H54 (cell line): ENCODE measurements around the gene PCLO.

Source experiments
- DNase-seq: peaks from one replicate; pipeline ENCODE4 v3.0.0; 2011; ENCODE audit warnings: low spot score, mixed read lengths; ENCODE audit not compliant: insufficient read length
- FAIRE-seq: peaks from 3 replicates; lab custom pipeline; 2011; peaks lifted over from hg19 to GRCh38; lab: Jason Lieb, UNC
- POLR2A ChIP-seq: IDR thresholded peaks from 2 replicates; pipeline ENCODE4 v1.6.1; 2011; ENCODE audit warnings: low read depth, mild to moderate bottlenecking, low read length

PCLO gene

GRCh38 chr7:83054472-83054871, 108.2 kb downstream of the PCLO start:
- FAIRE-seq (no peak), DNase-seq (no peak)
- no peak for TF ChIP-seq POLR2A

- TF ChIP-seq POLR2A: no peak
- DNase-seq: no peak
- no peak for FAIRE-seq
Measured at GRCh38 chr7:83053965-83054364, 108.7 kb downstream of the PCLO start.

DNA sequence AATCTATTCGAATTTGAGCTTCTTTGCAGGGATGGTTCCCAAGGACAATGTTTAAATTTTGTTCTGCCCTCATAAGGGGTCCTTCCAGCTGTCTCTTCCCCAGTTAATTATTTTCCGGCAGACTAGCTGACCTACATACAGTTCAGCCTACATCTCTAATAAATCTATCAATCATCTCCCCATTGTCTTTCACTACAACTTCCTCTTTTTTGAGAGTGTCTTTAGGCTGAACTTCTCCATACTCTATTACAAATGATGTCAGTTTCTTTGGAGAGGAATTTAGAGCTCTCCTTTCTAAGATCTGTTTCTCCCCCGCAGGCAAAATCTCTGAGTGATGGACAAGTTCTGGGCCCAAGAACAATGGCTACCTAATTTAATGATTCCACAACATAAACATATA, 122.2 kb downstream of the PCLO start:
- no peak for TF ChIP-seq POLR2A
- no peak for FAIRE-seq

GRCh38 chr7:83038787-83039186, 123.9 kb downstream of the PCLO start:
- TF ChIP-seq POLR2A: no peak
- DNase-seq (no peak), FAIRE-seq (no peak)

More for the DNA sequence above, 122.2 kb downstream of the PCLO start:
- DNase-seq: no peak

DNA sequence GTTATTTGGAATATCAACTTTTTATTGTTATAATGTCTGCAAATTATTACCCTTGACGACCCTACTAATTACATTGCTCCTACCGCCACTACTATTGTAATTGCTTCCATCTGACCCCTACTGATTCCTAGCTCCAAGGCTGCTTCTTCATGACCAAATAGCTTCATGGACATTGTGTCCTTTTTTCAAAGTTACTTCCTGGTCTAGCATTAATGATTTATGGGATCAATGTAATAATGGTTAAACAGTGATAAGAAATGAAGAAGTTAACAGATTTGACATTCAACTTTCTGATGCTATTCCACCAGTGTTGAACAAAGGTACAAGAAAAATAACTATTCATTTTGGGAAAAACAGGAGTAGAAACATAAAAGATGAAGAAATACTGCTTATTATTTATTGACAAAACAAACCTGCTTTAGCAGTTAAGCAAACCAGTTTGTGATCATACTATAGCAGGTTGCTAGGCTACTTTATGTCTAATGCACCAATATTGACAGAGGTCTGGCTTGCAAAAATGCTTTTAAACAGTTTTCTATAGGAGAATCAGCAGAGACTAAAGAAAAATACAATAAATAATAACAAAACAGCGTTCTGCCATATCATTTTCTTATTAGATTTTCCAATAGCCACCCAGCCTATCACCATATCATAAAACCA, 125.8 kb downstream of the PCLO start:
- FAIRE-seq (no peak), DNase-seq (no peak)
- TF ChIP-seq POLR2A: no peak

DNA sequence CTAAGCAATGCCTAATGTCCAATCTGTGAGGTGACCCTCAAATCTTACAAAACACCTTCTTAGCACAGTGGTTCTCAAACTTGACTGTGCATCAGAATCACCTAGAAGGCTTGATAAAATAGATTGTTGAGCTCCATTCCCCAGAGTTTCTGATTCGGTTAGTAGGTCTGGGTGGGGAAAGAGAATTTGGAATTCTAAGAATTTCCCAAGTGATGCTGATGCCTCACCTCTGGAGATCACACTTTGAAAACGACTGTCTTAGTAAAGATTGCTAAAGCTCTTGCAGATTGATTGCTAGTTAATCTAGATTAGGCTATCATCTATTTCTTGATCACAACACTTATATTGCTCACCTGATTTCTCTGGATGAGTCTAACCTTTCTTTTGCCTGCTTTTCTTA, 126.6 kb downstream of the PCLO start:
- DNase-seq (no peak), FAIRE-seq (no peak)
- TF ChIP-seq POLR2A: no peak

- FAIRE-seq (no peak), DNase-seq (no peak)
- no peak for TF ChIP-seq POLR2A
Measured at GRCh38 chr7:83032195-83032594, 130.5 kb downstream of the PCLO start.

GRCh38 chr7:83023817-83024665, 138.6 kb downstream of the PCLO start:
- FAIRE-seq: peak; percentile 38
- peak; percentile 15 for DNase-seq

DNA sequence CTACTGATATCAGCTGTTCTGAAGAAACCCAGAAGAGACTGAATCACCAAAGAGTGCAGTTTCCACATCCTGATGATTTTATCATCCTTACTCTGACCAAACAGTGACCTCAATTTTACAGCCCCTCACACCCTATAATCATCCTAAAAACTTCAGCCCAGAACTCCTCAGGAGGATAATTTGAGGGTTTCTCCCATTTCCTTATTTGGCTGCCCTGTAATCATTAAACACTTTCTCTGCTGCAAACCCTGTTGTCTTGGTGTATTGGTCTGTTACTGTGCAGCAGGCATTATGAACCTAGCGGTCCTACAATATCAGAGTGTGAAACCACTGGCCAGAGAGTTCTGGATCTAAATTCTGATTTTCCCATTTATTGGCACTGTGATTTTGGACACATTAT, 141.7 kb downstream of the PCLO start:
- FAIRE-seq: no peak
- TF ChIP-seq POLR2A: no peak
- DNase-seq: no peak

- DNase-seq: no peak
- no peak for TF ChIP-seq POLR2A
- FAIRE-seq: no peak
Measured at GRCh38 chr7:83020161-83020560, 142.5 kb downstream of the PCLO start.

GRCh38 chr7:83015916-83016315, 146.8 kb downstream of the PCLO start:
- FAIRE-seq (no peak), DNase-seq (no peak)
- TF ChIP-seq POLR2A: no peak

- FAIRE-seq (no peak), DNase-seq (no peak)
Measured at GRCh38 chr7:83014546-83014945, 148.1 kb downstream of the PCLO start.

DNA sequence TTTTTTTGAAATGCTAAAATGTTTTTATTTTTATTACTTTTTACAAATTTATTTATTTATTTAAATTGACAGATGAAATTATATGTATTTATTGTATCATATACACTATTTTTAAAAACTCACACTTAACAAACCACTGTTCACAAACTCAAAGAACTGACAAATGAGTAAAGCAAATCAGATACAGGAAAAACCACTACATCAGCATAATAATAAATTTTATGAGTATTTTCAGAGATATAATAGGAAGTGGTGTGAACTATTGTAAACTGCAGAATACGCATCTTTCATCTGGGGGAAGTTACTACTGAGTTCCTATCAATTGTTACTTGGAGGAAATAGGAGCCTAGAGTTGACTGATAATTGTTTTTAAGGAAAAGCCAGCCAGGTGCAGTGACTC, 150.7 kb downstream of the PCLO start:
- FAIRE-seq (no peak), DNase-seq (no peak)
- TF ChIP-seq POLR2A: no peak

More at GRCh38 chr7:83014546-83014945, 148.1 kb downstream of the PCLO start:
- TF ChIP-seq POLR2A: no peak

- DNase-seq: no peak
- no peak for FAIRE-seq
Measured at GRCh38 chr7:83005410-83005809, 157.3 kb downstream of the PCLO start.

More at GRCh38 chr7:83005410-83005809, 157.3 kb downstream of the PCLO start:
- TF ChIP-seq POLR2A: no peak
